Fibroblast of villous mesenchyme (primary cell): ENCODE measurements around the gene CALHM1. TPM values are rescaled to one million over a fixed set of nuclear protein-coding genes. Genes with fewer than 3 reads are reported as not detected.
A peak's percentile ranks its signal among the peaks of the same experiment; 100 is the strongest.

Source experiments
- DNase-seq: peaks from one replicate; pipeline ENCODE4 v3.0.0-alpha.2; 2010; ENCODE audit warnings: low read depth
- H3K4me3 ChIP-seq: 2 replicates; pipeline ENCODE4 v1.5.1; 2011; ENCODE audit warnings: low read depth, mild to moderate bottlenecking, low read length
- CTCF ChIP-seq: IDR thresholded peaks from 2 replicates; pipeline ENCODE4 v1.5.1; 2012; ENCODE audit warnings: low read depth, mild to moderate bottlenecking, low read length; ENCODE audit not compliant: insufficient read depth
- total RNA-seq: library from RNA; depleted of rRNA; stranded (reverse); fragments of >200 nt; gene quantifications from 2 replicates; pipeline ENCODE4 v1.2.3, GENCODE V29; 2012

The CALHM1 gene
- total RNA-seq, 1 donor = not detected

- no peak overlapping the region for H3K4me3 ChIP-seq
- no peak for DNase-seq
- TF ChIP-seq CTCF = no peak
Measured at GRCh38 chr10:103474077-103474476, 15.4 kb upstream of the CALHM1 start.

GRCh38 chr10:103473261-103473671, 14.6 kb upstream of the CALHM1 start:
- no peak for DNase-seq
- no peak overlapping the region for H3K4me3 ChIP-seq
- TF ChIP-seq CTCF = no peak

GRCh38 chr10:103472005-103472404, 13.3 kb upstream of the CALHM1 start:
- DNase-seq = no peak
- no peak for TF ChIP-seq CTCF

GRCh38 chr10:103470761-103471653, 12.3 kb upstream of the CALHM1 start:
- H3K4me3 ChIP-seq = no peak overlapping the region
- peak; percentile 59 for DNase-seq
- no peak for TF ChIP-seq CTCF

More at GRCh38 chr10:103472005-103472404, 13.3 kb upstream of the CALHM1 start:
- H3K4me3 ChIP-seq = no peak overlapping the region

GRCh38 chr10:103469201-103469600, 10.5 kb upstream of the CALHM1 start:
- no peak for DNase-seq
- TF ChIP-seq CTCF = no peak
- no peak overlapping the region for H3K4me3 ChIP-seq

GRCh38 chr10:103467406-103467805, 8.7 kb upstream of the CALHM1 start:
- no peak for DNase-seq
- H3K4me3 ChIP-seq = no peak overlapping the region
- TF ChIP-seq CTCF = no peak
